Mesenchymal stem cell (in vitro differentiated cells and primary cell): ENCODE measurements around the gene BIK.

Experiments used
- DNase-seq: peaks from one replicate; pipeline ENCODE4 v3.0.0-alpha.2; 2013
- H2AFZ ChIP-seq: one replicate; pipeline ENCODE4 v1.6.1; 2013; ENCODE audit warnings: low read depth, mild to moderate bottlenecking, control low read depth, inconsistent platforms, low read length, moderate library complexity
- H2AK5ac ChIP-seq: 2 replicates; pipeline ENCODE4 v1.6.1; 2013; ENCODE audit warnings: low read length, moderate library complexity, mild to moderate bottlenecking, inconsistent platforms; ENCODE audit not compliant: severe bottlenecking
- H2BK120ac ChIP-seq: one replicate; pipeline ENCODE4 v1.6.1; 2013; ENCODE audit warnings: low read depth, mild to moderate bottlenecking, inconsistent platforms, low read length, moderate library complexity
- H2BK12ac ChIP-seq, 2 experiments: one replicate each; pipeline ENCODE4 v1.6.1; 2013; ENCODE audit warnings: inconsistent platforms in 2 of 2, low read length in 2 of 2, mild to moderate bottlenecking in 2 of 2, moderate library complexity in 2 of 2, control low read depth in 1 of 2
- H2BK15ac ChIP-seq: one replicate; pipeline ENCODE4 v1.6.1; 2013; ENCODE audit warnings: mild to moderate bottlenecking, low read depth, inconsistent platforms; ENCODE audit not compliant: poor library complexity, severe bottlenecking
- H2BK5ac ChIP-seq: 2 replicates; pipeline ENCODE4 v1.6.1; 2013; ENCODE audit warnings: low read depth, mild to moderate bottlenecking, low read length, control low read depth, inconsistent platforms; ENCODE audit not compliant: poor library complexity, severe bottlenecking
- H3K14ac ChIP-seq, 2 experiments: one replicate each; pipeline ENCODE4 v1.6.1; 2013; ENCODE audit warnings: inconsistent platforms in 2 of 2, low read length in 2 of 2, control low read depth in 1 of 2, mild to moderate bottlenecking in 1 of 2, moderate library complexity in 1 of 2
- H3K18ac ChIP-seq, 2 experiments: one replicate each; pipeline ENCODE4 v1.6.1; 2013; ENCODE audit warnings: inconsistent platforms in 2 of 2, low read length in 2 of 2, control low read depth in 1 of 2, low read depth in 1 of 2, mild to moderate bottlenecking in 1 of 2
- H3K23ac ChIP-seq, 2 experiments: one replicate each; pipeline ENCODE4 v1.6.1; 2013; ENCODE audit warnings: inconsistent platforms in 2 of 2, low read length in 2 of 2, mild to moderate bottlenecking in 2 of 2, moderate library complexity in 2 of 2, control low read depth in 1 of 2
- H3K27ac ChIP-seq: 2 replicates; pipeline ENCODE4 v1.5.1; 2013; ENCODE audit warnings: mild to moderate bottlenecking, moderate library complexity, low read length, control low read depth, inconsistent platforms; ENCODE audit not compliant: poor library complexity, severe bottlenecking
- H3K27me3 ChIP-seq, 2 experiments: 2 replicates each; pipeline versions ENCODE4 v1.6.1 to v1.7.0; 2013; ENCODE audit warnings: low read length in 2 of 2, mild to moderate bottlenecking in 2 of 2, moderate library complexity in 2 of 2, control low read depth in 1 of 2, inconsistent platforms in 1 of 2; ENCODE audit not compliant: control insufficient read depth in 1 of 2, insufficient read depth in 1 of 2
- H3K36me3 ChIP-seq, 2 experiments: 2 replicates each; pipeline versions ENCODE4 v1.6.1 to v1.7.0; 2013; ENCODE audit warnings: low read length in 2 of 2, control low read depth in 1 of 2, inconsistent platforms in 1 of 2, low read depth in 1 of 2, mild to moderate bottlenecking in 1 of 2; ENCODE audit not compliant: insufficient read depth in 2 of 2, control insufficient read depth in 1 of 2
- H3K4ac ChIP-seq, 2 experiments: one replicate each; pipeline ENCODE4 v1.6.1; 2013; ENCODE audit warnings: inconsistent platforms in 2 of 2, low read length in 2 of 2, mild to moderate bottlenecking in 2 of 2, moderate library complexity in 2 of 2, control low read depth in 1 of 2, low read depth in 1 of 2
- H3K4me1 ChIP-seq: 2 replicates; pipeline ENCODE4 v1.6.1; 2013; ENCODE audit warnings: low read depth, low read length, control low read depth; ENCODE audit not compliant: control insufficient read depth, insufficient read depth
- H3K4me2 ChIP-seq: 2 replicates; pipeline ENCODE4 v1.6.1; 2013; ENCODE audit warnings: low read length, mild to moderate bottlenecking, inconsistent platforms; ENCODE audit not compliant: poor library complexity, severe bottlenecking
- H3K4me3 ChIP-seq, 2 experiments: 2 replicates each; pipeline versions ENCODE4 v1.5.1 to v1.7.0; 2013; ENCODE audit warnings: low read length in 2 of 2, mild to moderate bottlenecking in 2 of 2, control low read depth in 1 of 2, low read depth in 1 of 2; ENCODE audit not compliant: insufficient read depth in 1 of 2
- H3K79me1 ChIP-seq: replicated peaks from 2 replicates; pipeline ENCODE4 v1.6.1; 2013; ENCODE audit warnings: mild to moderate bottlenecking, control low read depth, low read length, inconsistent platforms; ENCODE audit not compliant: poor library complexity, severe bottlenecking
- H3K9ac ChIP-seq: 2 replicates; pipeline ENCODE4 v1.7.0; 2013; ENCODE audit warnings: mild to moderate bottlenecking, low read length, moderate library complexity
- H3K9me3 ChIP-seq: 2 replicates; pipeline ENCODE4 v1.7.0; 2013; ENCODE audit warnings: mild to moderate bottlenecking, low read length; ENCODE audit not compliant: control insufficient read depth
- H4K8ac ChIP-seq: one replicate; pipeline ENCODE4 v1.6.1; 2013; ENCODE audit warnings: inconsistent platforms, mild to moderate bottlenecking, low read length, moderate library complexity
- H4K91ac ChIP-seq: one replicate; pipeline ENCODE4 v1.6.1; 2013; ENCODE audit warnings: mild to moderate bottlenecking, low read length, inconsistent platforms
- WGBS: methylation state at CpG from one replicate; pipeline ENCODE4 v1.1.7; 2013; ENCODE audit warnings: mixed read lengths; 5-methylcytosine and 5-hydroxymethylcytosine counted together

The BIK gene

GRCh38 chr22:43152357-43153071 is 42.0 kb downstream of the BIK start:
- peak overlapping the region; percentile 54 for H2AK5ac ChIP-seq
- peak overlapping the region; percentile 87 for H4K8ac ChIP-seq

GRCh38 chr22:43153899-43154298 is 43.3 kb downstream of the BIK start:
- peak overlapping the region; percentile 87 for H3K9ac ChIP-seq
- no peaks in the 10 kb centered on the region for H3K9me3 ChIP-seq
- H3K27ac ChIP-seq, result peak overlapping the region; percentile 76
- no peak overlapping the region for H4K91ac ChIP-seq
- H2AK5ac ChIP-seq, result no peak overlapping the region
- peaks cover 44% of the 10 kb centered on the region for H3K4me1 ChIP-seq
- H3K4me3 ChIP-seq, result peak overlapping the region in 1 of 2 experiments; percentile 58
- peaks cover 10 to 37% of the 10 kb centered on the region in 2 experiments for H3K36me3 ChIP-seq
- no peak overlapping the region for H2BK5ac ChIP-seq
- H3K14ac ChIP-seq, result no peak overlapping the region
- peaks cover 21% of the 10 kb centered on the region for H3K79me1 ChIP-seq
- H2BK120ac ChIP-seq, result no peak overlapping the region
- no peak overlapping the region for H2AFZ ChIP-seq
- H3K27me3 ChIP-seq, result no peaks in the 10 kb centered on the region
- H2BK15ac ChIP-seq, result no peak overlapping the region
- H3K18ac ChIP-seq, result no peak overlapping the region
- H3K4ac ChIP-seq, result no peak overlapping the region
- DNase-seq, result peak; percentile 21
- no peak overlapping the region for H4K8ac ChIP-seq
- H2BK12ac ChIP-seq, result no peak overlapping the region
- H3K23ac ChIP-seq, result no peak overlapping the region
- 80% methylated on average over 8 of the region's 9 CpGs for WGBS
- peak overlapping the region; percentile 55 for H3K4me2 ChIP-seq

More at GRCh38 chr22:43152357-43153071, 42.0 kb downstream of the BIK start:
- Histone ChIP-seq H3K9ac (peak overlapping the region; percentile 91), H2BK5ac (no peak overlapping the region), H2BK12ac (peak overlapping the region in 1 of 2 experiments; percentile 76), H2BK120ac (no peak overlapping the region), H3K4me2 (peak overlapping the region; percentile 74), H3K79me1 (peaks cover 13% of the 10 kb centered on the region), H2AFZ (no peak overlapping the region), H3K27ac (peak overlapping the region; percentile 85), H3K4ac (peak overlapping the region; percentile 80 to 95), H3K14ac (peak overlapping the region in 1 of 2 experiments; percentile 81), H3K18ac (peak overlapping the region; percentile 60 to 93), H3K4me3 (peak overlapping the region; percentile 88 to 94), H2BK15ac (peak overlapping the region; percentile 68), H3K36me3 (peaks cover 10 to 27% of the 10 kb centered on the region in 2 experiments), H3K27me3 (no peaks in the 10 kb centered on the region), H3K4me1 (peaks cover 42% of the 10 kb centered on the region), H4K91ac (peak overlapping the region; percentile 53), H3K9me3 (no peaks in the 10 kb centered on the region), H3K23ac (peak overlapping the region in 1 of 2 experiments; percentile 18)
- peak; percentile 55 for DNase-seq
- 41% methylated on average over 22 of the region's 22 CpGs for WGBS

- no peak overlapping the region for H3K4me3 ChIP-seq
- H3K9me3 ChIP-seq, result no peaks in the 10 kb centered on the region
- DNase-seq, result no peak
- H3K36me3 ChIP-seq, result peaks cover 17 to 48% of the 10 kb centered on the region in 2 experiments
- H4K91ac ChIP-seq, result no peak overlapping the region
- 88% methylated on average over 27 of the region's 27 CpGs for WGBS
- no peak overlapping the region for H3K23ac ChIP-seq
- no peak overlapping the region for H2BK120ac ChIP-seq
- H3K4me2 ChIP-seq, result no peak overlapping the region
- H2AK5ac ChIP-seq, result no peak overlapping the region
- no peak overlapping the region for H3K27ac ChIP-seq
- H3K27me3 ChIP-seq, result no peaks in the 10 kb centered on the region
- no peak overlapping the region for H3K18ac ChIP-seq
- H2AFZ ChIP-seq, result no peak overlapping the region
- H3K79me1 ChIP-seq, result peaks cover 32% of the 10 kb centered on the region
- no peak overlapping the region for H2BK15ac ChIP-seq
- H2BK5ac ChIP-seq, result no peak overlapping the region
- no peak overlapping the region for H3K4ac ChIP-seq
- peaks cover 51% of the 10 kb centered on the region for H3K4me1 ChIP-seq
- peak overlapping the region; percentile 57 for H4K8ac ChIP-seq
- no peak overlapping the region for H2BK12ac ChIP-seq
- H3K9ac ChIP-seq, result no peak overlapping the region
- no peak overlapping the region for H3K14ac ChIP-seq
Measured at GRCh38 chr22:43154887-43155536, 44.5 kb downstream of the BIK start.

GRCh38 chr22:43155789-43156188 is 45.2 kb downstream of the BIK start:
- H3K27ac ChIP-seq, result no peak overlapping the region
- peaks cover 33% of the 10 kb centered on the region for H3K79me1 ChIP-seq
- H3K18ac ChIP-seq, result no peak overlapping the region
- no peak overlapping the region for H3K4me2 ChIP-seq
- H3K9me3 ChIP-seq, result no peaks in the 10 kb centered on the region
- no peak overlapping the region for H2BK12ac ChIP-seq
- H2AK5ac ChIP-seq, result no peak overlapping the region
- 83% methylated on average over 5 of the region's 5 CpGs for WGBS
- H3K4me3 ChIP-seq, result no peak overlapping the region
- no peak overlapping the region for H3K9ac ChIP-seq
- peaks cover 25 to 55% of the 10 kb centered on the region in 2 experiments for H3K36me3 ChIP-seq
- no peak overlapping the region for H3K14ac ChIP-seq
- no peak overlapping the region for H4K8ac ChIP-seq
- no peak overlapping the region for H3K4ac ChIP-seq
- H3K23ac ChIP-seq, result peak overlapping the region in 1 of 2 experiments; percentile 53
- peaks cover 48% of the 10 kb centered on the region for H3K4me1 ChIP-seq
- no peak overlapping the region for H2AFZ ChIP-seq
- H2BK120ac ChIP-seq, result no peak overlapping the region
- no peak overlapping the region for H2BK5ac ChIP-seq
- H4K91ac ChIP-seq, result peak overlapping the region; percentile 40
- H2BK15ac ChIP-seq, result no peak overlapping the region
- no peaks in the 10 kb centered on the region for H3K27me3 ChIP-seq
- no peak for DNase-seq
